Stimulated activated CD4-positive, alpha-beta T cell treated with anti-CD3 and anti-CD28 coated beads, Interleukin-1b, Interleukin-23, amount 100 ng/mL, for 24 hours (primary cell): ENCODE results near the gene CCL3.
"Not testable (repeated sequence)": the region's sequence is repeated elsewhere in the genome, so short reads cannot be mapped to it uniquely, and the experiment has no call there.

Source experiments
- DNase-seq, 4 experiments: peaks; one replicate each; pipeline ENCODE4 v3.0.0-alpha.2; 2020; ENCODE audit warnings: low read depth in 4 of 4, low spot score in 1 of 4

Gene CCL3

DNA sequence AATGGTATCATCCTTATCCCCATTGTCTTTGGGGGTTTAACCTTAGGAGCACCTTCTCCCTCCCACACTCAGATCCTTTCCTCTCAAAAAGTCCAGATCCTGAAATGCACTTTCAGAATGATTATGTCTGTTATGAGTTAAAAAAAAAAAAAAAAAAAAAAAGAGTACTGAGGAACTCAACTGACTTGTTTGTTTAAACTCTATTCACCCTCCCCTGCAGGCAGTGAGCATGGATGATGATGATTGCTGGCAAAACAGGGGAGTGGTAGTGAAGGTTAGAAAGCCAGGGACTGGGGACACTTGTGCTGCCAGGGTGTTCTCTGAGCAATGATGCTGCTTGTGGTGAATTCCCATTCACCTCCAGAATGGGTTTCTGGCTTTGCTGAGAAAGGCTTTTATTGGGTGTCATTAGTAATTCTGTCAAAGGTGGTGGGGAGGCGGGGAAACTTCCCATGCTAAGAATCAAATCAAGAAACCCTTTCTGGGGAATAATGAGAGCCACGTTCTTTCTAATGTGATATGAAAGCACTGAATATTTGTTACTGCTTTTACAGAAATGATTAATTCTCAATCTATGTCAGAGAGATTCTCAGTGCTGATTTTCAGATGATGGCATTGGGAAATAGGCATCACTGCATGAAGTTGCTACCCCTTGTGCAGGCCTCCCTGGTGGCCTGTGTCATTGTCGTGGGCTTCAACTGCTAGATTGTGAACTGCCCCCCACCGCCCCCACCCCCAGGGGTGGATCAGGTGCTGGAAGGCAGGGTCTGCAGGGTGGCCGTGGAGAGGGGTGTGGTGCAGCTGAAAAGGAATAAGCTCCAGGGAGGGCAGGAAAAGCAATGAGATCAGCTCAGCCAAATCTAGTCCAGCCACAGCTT, 27.8 kb upstream of the CCL3 start:
- DNase-seq, result peak in 2 of 4 experiments; percentile 5 to 44

DNA sequence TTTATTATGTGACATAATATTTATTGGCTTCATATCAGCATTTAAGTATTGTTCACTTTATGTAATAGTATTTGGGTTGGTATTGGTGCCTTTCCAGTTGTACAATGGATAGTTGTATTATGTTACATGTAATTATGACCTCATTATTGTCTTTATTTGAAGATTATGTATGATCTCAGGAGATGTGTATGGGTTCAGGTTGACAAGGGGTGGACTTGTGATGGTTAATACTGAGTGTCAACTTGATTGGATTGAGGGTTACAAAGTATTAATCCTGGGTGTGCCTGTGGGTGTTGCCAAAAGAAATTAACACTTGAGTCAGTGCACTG, 25.7 kb upstream of the CCL3 start:
- DNase-seq, result not testable (repeated sequence)

DNA sequence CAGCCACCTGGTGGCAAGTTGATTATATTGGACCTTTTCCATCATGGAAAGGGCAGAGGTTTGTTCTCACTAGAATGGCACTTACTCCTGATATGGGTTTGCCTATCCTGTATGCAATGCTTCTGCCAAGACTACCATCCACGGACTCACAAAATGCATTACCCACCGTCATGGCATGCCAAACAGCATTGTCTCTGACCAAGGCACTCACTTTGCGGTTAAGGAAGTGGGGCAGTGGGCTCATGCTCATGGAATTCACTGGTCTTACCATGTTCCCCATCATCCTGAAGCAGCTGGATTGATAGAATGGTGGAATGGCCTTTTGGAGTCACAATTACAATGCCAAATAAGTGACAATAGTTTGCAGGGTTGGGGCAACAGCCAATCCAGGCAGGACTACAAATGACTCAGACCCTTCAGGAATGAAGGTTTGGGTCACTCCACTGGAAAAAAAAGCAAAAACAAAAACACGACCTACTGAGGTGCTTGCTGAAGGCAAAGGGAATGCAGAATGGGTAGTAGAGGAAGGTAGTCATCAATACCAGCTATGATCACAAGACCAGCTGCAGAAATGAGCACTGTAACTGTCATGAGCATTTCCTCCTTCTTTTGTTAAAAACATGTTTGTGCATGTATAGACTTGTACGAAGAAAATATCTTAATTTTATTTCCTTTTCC, 25.2 kb upstream of the CCL3 start:
- DNase-seq, result not testable (repeated sequence)

DNA sequence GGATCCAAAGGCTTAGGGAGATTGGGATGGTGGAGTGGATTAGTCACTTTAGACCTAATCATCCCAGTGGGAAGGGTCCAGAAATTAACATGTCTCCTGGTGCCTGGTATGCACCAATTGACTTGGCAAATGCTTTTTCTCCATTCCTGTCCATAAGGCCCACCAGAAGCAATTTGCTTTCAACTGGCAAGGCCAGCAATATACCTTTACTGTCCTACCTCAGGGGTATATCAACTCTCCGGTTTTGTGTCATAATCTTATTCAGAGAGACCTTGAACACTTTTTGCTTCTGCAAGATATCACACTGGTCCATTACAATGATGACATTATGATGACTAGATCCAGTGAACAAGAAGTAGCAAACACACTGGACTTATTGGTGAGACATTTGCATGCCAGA, 23.2 kb upstream of the CCL3 start:
- DNase-seq, result not testable (repeated sequence)

DNA sequence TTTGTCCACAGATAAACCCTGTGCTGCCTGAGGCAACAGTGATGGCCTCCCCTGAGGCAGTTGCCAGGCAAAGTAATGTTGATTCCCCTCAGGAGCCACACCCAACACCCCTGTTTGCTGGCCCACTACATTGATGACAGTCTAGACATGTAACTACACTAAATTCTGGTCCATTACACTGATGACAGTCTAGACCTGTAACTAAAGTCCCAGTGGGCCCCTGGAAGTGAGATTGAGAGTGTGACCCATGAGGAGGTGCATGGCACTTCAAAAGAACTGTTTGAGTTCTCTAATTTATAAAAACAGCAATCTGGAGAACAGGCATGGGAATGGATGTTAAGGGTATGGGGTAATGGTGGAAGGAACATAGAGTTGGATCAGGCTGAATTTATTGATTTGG, 22.6 kb upstream of the CCL3 start:
- DNase-seq, result no peak

DNA sequence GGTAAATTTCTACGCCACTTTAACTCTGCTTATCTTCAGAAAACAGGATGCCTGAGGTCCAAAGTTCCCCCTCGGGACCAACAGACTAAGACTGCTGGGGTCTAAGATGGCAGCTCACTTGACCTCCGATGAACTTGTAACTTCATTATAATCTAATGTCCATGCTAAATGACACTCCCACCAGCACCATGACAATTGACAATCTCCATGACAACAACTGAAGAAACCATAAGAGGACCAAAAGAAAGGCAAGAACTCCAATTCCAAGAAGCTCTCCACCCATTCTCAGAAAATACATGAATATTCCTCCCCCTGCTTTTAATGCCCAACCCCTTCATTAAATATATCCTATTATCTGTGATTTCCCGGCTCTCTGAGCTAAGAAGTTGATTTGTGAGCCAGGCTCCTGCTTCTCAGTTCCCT, 21.1 kb upstream of the CCL3 start:
- DNase-seq, result no peak

DNA sequence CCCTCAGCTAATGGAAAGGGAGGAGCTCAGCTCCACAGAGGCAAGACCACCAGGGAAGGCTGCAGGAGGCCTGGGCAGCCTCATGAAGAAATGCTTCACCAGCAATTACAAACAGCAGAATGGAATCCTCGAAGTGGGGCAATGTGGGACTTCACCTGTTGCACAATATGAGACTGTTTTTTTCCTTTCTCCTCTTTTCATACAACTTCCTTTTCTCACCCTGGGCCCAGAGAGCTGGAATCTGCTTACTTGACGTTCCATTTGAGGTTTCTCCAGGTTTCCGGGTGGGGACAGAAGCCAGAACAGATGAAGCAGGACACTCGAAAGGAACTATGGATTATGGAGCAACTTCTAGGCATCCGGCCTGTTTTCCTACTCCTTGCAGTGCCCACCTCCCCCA, 18.3 kb upstream of the CCL3 start:
- not testable (repeated sequence) for DNase-seq

DNA sequence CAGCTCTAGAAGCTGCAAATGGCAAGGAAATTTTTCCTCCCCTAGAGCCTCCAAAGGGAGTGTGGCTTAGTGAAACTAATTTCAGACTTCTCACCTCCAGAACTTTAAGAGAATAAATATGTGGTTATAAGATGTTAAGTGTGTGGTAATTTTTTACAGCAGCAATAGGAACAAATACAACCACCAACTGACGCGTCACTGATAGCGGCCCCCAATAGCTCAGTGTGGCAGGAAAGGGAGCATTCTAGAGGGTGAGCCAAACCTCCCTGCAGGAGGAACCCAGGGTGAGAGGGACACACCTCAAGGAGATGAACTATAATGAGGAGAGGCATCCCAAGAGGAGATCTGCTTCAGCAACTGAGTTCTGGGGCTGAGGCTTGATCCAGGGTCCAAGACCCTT, 17.7 kb upstream of the CCL3 start:
- DNase-seq, result no peak

DNA sequence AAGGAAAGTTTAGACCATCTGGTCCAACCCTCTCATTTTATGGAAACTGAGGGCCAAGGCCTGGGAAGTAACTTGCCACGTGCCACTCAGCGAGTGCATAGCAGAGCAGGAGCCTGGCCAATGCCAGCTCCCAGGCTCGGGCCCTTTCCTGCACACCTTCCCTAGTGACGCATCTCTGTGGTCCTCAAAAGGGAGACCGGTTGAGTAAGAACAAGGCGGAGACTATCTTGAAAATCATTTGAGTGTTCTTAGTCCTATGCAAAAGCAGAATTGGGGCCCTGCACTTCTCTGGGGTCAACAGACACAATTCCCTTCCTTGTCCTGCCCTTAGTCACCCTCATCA, 16.5 kb upstream of the CCL3 start:
- DNase-seq, result no peak

DNA sequence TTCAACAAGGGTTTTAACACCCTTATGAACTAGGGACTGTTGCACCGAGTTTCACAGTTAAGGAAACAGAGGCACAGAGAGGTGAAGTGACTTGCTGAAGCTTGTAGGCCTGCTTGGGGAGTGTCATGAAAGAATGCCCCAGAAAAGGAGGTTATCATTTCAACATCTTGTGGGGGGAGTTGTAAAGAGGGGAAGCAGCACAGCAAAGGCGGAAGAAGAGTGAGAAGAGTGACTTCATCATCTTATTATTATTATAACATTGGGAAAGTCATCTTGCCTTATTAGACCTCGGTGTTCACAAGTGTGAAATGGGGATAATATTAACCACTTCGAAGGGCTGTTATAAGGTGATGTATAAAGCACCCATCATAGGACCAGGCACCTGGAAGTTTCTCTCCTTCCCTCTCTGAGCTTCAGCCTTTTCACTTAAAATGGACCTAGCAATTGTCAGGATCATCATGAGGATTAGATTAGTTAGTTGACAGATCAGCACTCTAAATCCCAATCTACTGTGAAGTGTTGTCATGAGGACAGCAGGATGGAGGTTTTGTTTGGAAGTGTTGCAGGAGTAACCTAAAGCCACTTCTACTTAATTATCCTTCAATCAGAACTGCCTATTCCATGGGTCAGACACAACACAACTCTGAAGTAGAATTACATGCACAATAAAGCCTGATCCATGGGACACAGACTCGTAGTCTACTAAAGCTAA, 16.0 kb upstream of the CCL3 start:
- no peak for DNase-seq

DNA sequence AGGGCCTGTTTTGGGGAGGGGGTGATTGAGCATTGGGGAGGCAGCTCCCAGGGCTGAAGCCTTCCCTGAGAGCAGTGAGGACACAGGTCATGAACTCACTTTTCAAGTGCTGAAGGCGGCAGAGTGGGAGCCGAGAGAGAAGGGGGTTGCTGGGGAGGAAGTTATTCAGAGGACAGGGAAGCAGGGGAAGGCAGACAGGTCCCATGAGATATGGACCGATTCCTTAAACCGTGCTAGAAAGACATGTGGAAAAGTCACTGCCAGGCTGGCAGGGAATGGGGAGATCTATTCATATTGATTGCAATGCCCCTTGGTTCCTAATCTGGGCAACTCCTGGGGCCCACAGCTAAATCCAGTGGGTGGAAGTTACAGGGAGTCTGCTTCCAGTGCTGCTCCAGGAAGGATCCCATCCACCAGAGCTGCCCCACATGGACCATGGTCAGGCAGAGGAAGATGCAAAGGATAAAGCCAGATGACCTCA, 14.8 kb upstream of the CCL3 start:
- no peak for DNase-seq

DNA sequence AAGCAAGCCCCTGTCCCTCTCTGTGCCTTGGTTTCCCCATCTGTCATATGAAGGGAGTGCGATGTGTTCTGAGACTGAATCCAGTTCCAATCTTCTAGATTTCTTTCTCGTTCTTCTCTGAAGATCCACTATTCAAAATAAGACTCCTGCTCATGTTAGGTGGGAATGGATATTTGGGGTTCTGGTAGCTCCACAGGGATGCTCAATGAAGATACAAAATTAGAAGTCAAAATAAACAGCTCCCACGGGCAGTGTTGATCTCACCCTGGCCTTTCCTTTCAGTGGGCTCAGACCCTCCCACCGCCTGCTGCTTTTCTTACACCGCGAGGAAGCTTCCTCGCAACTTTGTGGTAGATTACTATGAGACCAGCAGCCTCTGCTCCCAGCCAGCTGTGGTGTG, 14.3 kb upstream of the CCL3 start:
- DNase-seq, result not testable (repeated sequence)

DNA sequence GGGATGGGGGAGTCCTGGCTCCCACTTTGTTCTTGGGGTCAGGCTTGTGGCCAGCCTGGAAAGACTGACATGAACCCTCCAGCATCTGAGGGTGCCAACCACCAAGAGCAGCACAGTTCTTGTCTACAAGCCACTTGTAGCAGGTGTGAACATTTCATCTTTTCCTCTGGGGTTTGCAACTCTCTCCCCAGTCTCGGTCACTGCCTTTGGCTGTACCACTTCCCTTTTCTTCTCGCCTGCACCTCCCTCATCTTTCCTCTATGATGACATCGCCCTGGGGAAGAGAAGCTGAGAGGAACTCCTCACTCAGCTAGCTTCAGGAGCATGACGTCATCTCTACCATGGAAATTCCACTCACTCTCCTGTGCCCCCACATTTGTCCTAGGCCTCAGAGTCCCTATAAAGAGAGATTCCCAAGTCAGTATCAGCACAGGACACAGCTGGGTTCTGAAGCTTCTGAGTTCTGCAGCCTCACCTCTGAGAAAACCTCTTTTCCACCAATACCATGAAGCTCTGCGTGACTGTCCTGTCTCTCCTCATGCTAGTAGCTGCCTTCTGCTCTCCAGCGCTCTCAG, 13.5 kb upstream of the CCL3 start, which contains the start of gene CCL4:
Gene CCL4 (plus strand): TSS at position 427 of the 575 bp plus-strand sequence. CDS start 79 bp downstream, at position 506.
- DNase-seq, result peak in 1 of 4 experiments; percentile 12

DNA sequence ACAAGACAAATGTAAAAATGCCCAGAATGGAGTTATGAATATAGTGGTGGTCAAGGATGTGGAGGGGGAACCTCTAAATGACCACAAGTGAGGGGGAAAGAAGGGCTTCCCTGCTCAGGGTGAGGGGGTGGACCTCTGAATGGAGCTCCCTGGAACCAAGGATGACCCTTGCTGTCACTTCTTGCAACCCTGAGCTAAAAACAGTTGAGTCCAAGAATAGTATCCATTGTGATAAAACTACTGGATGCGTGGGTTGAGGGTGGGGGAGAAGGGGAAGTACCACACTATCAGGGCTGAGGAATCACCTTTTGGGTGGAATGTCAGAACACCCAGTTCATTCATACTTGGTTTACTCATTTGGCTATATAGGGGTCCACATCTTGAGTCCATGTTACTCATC, 9.1 kb upstream of the CCL3 start:
- DNase-seq, result not testable (repeated sequence)

DNA sequence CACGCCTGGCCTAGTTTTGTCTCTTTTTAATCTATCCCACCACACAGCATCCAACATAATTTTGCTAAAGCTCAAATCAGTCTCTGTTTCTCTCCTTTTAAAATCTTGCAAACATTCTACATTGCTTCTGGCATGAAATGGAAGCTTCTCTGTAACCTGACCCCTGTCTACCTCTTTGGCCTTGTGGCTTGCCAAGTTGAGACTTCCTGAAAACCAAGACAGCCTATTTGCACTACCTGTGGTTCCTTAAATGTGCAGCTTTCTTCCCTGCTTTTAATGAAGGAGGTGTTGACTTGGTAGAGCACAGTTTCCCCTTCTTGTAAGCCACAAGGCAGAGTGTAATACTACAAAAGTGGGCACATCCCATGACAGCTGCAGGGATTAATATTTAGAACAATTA, 6.0 kb upstream of the CCL3 start:
- no peak for DNase-seq

DNA sequence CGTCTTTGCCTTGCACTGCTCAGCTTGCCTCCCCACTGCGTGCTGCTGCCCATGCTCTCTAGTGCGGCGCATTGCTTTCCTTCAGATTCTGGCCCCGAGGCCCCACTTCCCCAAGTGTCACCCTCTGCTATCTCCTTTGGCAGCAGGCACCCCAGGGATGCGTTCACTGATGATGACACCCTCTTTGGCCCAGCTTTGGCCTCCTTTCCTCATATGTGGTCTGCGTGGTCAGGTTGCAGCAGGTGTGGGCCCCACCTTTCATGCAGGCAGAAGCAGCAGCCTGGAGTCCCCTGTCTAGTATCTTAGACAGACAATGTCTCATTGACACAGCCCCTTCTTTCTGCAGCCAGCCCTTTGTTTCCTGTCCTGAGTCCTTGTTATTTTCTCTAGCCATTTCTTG, 4.8 kb upstream of the CCL3 start:
- no peak for DNase-seq

DNA sequence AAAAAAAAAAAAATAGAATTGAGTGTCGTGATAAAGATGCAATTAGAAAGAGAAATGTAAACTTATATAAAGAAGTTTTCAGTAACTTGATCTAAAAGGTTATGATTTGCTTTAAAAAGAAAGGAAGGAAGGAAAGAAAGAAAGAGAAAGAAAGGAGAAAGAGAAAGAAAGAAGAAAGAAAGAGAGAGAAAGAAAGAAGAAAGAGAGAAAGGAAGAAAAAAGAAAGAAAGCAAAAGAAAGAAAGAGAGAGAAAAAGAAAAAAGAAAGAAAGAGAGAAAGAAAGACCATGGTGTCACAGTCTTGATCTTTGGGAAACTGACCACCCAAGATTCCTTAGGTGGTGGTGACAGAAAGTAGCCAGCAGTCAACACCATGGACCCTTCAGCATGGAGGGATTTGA, 4.3 kb upstream of the CCL3 start:
- DNase-seq, result no peak

DNA sequence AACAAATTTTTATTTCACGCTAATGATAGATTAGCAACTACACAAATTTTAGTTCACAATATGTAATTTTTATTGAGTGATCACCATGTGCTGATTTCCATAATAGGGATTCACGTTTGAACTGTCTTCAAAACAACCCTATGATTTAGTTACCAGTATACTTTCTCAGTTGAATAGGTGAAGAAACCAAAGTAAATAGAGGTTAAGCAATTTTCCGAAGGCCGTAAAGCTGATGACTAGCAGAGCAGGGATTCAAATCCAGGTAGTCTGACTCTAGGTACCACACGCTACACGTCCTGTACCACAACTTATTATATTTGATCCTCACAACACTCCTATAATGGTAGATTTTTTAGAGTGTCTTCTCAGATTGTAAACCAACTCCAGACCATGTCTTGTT, 2.8 kb upstream of the CCL3 start:
- not testable (repeated sequence) for DNase-seq

DNA sequence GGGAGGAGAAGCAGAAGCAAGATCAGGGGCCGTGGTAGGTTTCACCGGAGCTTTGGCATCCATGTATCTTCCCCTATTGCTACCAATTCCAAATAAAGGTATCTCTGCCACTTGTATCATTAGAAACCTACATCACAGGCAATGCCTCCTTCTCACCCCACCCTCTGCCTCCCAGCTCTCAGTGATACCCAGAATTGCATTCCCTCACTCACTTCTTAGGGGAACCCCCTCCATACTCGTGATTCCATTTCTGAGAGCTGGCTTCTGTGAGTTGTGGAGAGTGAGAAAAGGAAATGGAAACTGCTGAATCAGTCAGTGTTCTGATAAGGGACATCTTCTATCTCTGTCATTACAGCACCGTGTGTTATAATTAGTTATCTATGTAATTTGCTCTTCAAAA, 2.3 kb upstream of the CCL3 start:
- DNase-seq, result peak in 1 of 4 experiments; percentile 22

DNA sequence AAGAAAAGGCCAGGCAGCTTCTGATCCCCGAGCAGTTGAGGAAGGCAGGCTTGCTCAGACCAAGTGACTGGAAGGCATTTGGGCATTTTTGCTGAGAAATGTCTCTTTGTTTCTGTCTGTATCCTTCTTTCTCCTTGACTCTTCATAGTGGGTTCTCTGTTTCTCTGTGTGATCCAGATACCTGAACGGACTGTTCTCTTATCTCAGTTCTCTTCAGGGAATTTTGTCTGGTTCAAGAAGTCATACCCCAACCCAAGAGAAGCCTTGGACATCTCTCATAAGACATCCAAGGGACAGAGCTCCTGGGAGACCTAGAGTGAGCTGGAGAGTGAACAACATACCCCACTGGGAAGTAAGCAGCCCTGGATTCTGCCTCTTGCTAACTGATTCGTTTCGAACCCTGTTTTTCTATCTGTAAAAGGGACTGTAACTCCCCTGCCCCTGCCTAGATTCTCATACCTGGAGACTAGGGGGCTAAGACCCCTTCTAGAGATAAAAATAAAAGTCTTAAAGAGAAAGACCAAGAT, 541 bp downstream of the CCL3 start:
- DNase-seq, result no peak

DNA sequence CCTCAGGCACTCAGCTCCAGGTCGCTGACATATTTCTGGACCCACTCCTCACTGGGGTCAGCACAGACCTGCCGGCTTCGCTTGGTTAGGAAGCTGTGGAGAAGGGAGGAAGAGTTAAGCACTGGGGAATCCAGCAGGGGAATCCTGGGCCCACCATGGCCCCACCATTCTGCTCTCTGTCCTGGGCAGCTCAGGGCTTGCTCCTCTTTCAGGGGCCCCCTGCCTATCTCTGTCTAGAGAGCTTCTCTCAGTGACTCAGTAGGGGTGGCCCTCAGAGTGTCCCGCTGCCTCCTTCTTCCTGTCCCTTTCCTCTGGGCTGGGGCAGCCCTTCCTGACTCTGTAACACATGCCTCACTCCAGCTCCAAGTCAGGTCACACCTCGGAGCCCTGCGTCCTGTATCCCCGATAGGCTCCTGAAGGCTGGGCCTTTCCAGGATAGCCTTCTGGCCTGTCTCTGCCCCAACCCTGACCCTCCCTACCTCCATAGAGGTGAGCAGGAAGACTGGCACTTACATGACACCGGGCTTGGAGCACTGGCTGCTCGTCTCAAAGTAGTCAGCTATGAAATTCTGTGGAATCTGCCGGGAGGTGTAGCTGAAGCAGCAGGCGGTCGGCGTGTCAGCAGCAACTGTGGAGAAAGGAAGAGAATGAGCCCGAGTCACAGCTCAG, 1.1 kb downstream of the CCL3 start:
- no peak for DNase-seq
